HCT116 (cell line): ENCODE data around the gene PRR7.

ENCODE experiments used
- CEBPB ChIP-seq: IDR thresholded peaks from 2 replicates; pipeline ENCODE4 v1.6.1; 2012; ENCODE audit warnings: low read depth
- EZH2 ChIP-seq: fragments of 200-600 bp; sonication (generic); IDR thresholded peaks from 2 replicates; pipeline ENCODE4 v1.6.1; 2017; ENCODE audit warnings: antibody characterized with exemption, mixed run types
- FOSL1 ChIP-seq: IDR thresholded peaks from 2 replicates; pipeline ENCODE4 v1.6.1; 2012; ENCODE audit warnings: low read depth
- POLR2A ChIP-seq: IDR thresholded peaks from 2 replicates; pipeline ENCODE4 v1.7.0; 2011; ENCODE audit warnings: borderline replicate concordance; ENCODE audit not compliant: insufficient read depth, insufficient read length; ENCODE audit errors: extremely low read depth
- SP1 ChIP-seq: IDR thresholded peaks from 2 replicates; pipeline ENCODE4 v1.6.1; 2012; ENCODE audit warnings: low read depth
- ZNF274 ChIP-seq: fragments of 200-500 bp; sonication (Bioruptor generic); IDR thresholded peaks from 2 replicates; pipeline ENCODE4 v1.6.1; 2014; ENCODE audit warnings: mild to moderate bottlenecking, low read depth, low read length, inconsistent platforms
- TF ChIP-seq, protein P1 (sequence below): IDR thresholded peaks from 2 replicates; pipeline ENCODE4 v1.6.1; 2012; ENCODE audit warnings: low read depth
- TF ChIP-seq, protein P2 (sequence below), 3 experiments: fragments of 200-600 bp in 1 of 3; sonication (generic) in 1 of 3; IDR thresholded peaks in 2 of 3; conservative IDR thresholded peaks in 1 of 3; 2 replicates each; pipeline ENCODE4 v1.5.1; 2012 to 2017; ENCODE audit warnings: low read depth in 2 of 3, low read length in 2 of 3, antibody characterized with exemption in 1 of 3, borderline replicate concordance in 1 of 3, control low read depth in 1 of 3, mild to moderate bottlenecking in 1 of 3, mixed read lengths in 1 of 3, mixed run types in 1 of 3, moderate library complexity in 1 of 3; ENCODE audit not compliant: insufficient read depth in 1 of 3
- TF ChIP-seq, protein P3 (sequence below): IDR thresholded peaks from 2 replicates; pipeline ENCODE4 v1.6.1; 2012
- TF ChIP-seq, protein P4 (sequence below): IDR thresholded peaks from 2 replicates; pipeline ENCODE4 v1.6.1; 2011; ENCODE audit warnings: mild to moderate bottlenecking, low read length, moderate library complexity; ENCODE audit not compliant: insufficient replicate concordance; ENCODE audit errors: extremely low read depth

DNA sequence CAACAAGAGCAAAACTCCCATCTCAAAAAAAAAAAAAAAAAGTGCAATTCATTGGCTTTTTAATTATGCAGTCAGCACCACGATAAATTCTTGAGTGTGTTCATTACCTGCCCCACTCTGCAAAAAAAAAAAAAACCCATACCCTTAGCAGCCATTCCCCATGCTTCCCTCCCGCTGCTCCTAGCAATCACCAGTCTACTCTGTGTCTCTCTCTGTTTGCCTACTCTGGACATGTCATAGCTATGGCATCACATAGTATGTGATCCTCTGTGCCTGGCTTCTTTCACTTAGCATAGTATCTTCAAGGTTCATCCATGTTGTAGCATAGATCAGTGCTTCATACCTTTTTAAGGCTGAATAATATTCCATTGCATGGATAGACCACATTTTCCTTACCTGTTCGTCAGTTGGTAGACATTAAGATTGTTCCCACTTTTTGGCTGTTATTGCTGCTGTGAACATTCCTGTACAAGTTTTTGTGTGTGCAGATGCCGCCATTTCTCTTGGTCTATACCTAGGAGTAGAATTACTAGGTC lies 7.0 kb upstream of the PRR7 start:
- TF ChIP-seq, protein P1, sequence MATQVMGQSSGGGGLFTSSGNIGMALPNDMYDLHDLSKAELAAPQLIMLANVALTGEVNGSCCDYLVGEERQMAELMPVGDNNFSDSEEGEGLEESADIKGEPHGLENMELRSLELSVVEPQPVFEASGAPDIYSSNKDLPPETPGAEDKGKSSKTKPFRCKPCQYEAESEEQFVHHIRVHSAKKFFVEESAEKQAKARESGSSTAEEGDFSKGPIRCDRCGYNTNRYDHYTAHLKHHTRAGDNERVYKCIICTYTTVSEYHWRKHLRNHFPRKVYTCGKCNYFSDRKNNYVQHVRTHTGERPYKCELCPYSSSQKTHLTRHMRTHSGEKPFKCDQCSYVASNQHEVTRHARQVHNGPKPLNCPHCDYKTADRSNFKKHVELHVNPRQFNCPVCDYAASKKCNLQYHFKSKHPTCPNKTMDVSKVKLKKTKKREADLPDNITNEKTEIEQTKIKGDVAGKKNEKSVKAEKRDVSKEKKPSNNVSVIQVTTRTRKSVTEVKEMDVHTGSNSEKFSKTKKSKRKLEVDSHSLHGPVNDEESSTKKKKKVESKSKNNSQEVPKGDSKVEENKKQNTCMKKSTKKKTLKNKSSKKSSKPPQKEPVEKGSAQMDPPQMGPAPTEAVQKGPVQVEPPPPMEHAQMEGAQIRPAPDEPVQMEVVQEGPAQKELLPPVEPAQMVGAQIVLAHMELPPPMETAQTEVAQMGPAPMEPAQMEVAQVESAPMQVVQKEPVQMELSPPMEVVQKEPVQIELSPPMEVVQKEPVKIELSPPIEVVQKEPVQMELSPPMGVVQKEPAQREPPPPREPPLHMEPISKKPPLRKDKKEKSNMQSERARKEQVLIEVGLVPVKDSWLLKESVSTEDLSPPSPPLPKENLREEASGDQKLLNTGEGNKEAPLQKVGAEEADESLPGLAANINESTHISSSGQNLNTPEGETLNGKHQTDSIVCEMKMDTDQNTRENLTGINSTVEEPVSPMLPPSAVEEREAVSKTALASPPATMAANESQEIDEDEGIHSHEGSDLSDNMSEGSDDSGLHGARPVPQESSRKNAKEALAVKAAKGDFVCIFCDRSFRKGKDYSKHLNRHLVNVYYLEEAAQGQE: no peak
- TF ChIP-seq ZNF274: no peak
- TF ChIP-seq, protein P2, sequence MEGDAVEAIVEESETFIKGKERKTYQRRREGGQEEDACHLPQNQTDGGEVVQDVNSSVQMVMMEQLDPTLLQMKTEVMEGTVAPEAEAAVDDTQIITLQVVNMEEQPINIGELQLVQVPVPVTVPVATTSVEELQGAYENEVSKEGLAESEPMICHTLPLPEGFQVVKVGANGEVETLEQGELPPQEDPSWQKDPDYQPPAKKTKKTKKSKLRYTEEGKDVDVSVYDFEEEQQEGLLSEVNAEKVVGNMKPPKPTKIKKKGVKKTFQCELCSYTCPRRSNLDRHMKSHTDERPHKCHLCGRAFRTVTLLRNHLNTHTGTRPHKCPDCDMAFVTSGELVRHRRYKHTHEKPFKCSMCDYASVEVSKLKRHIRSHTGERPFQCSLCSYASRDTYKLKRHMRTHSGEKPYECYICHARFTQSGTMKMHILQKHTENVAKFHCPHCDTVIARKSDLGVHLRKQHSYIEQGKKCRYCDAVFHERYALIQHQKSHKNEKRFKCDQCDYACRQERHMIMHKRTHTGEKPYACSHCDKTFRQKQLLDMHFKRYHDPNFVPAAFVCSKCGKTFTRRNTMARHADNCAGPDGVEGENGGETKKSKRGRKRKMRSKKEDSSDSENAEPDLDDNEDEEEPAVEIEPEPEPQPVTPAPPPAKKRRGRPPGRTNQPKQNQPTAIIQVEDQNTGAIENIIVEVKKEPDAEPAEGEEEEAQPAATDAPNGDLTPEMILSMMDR (IDR thresholded peaks at IDR 0.05 in 2 of 3, conservative IDR thresholded peaks at IDR 0.05 in 1 of 3; ENCODE audit: borderline replicate concordance in 1 of 3, insufficient read depth in 1 of 3, low read depth in 2 of 3, low read length in 2 of 3): no peak
- TF ChIP-seq, protein P3, sequence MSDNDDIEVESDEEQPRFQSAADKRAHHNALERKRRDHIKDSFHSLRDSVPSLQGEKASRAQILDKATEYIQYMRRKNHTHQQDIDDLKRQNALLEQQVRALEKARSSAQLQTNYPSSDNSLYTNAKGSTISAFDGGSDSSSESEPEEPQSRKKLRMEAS: no peak
- TF ChIP-seq EZH2: no peak
- no peak for TF ChIP-seq CEBPB
- TF ChIP-seq POLR2A: no peak
- TF ChIP-seq, protein P4, sequence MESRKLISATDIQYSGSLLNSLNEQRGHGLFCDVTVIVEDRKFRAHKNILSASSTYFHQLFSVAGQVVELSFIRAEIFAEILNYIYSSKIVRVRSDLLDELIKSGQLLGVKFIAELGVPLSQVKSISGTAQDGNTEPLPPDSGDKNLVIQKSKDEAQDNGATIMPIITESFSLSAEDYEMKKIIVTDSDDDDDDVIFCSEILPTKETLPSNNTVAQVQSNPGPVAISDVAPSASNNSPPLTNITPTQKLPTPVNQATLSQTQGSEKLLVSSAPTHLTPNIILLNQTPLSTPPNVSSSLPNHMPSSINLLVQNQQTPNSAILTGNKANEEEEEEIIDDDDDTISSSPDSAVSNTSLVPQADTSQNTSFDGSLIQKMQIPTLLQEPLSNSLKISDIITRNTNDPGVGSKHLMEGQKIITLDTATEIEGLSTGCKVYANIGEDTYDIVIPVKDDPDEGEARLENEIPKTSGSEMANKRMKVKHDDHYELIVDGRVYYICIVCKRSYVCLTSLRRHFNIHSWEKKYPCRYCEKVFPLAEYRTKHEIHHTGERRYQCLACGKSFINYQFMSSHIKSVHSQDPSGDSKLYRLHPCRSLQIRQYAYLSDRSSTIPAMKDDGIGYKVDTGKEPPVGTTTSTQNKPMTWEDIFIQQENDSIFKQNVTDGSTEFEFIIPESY: no peak
- no peak for TF ChIP-seq SP1
- no peak for TF ChIP-seq FOSL1
